PC-3 (cell line): ENCODE measurements around the gene FEV. TPM values are rescaled to one million over a fixed set of nuclear protein-coding genes. Genes with fewer than 3 reads are reported as not detected.

ENCODE experiments used
- ATAC-seq: fragments of 200-7000 bp; cut with Tn5 transposase; 2 replicates; pipeline ENCODE4 v1.9.1; 2020; ENCODE audit warnings: mild to moderate bottlenecking, moderate library complexity
- BruUV-seq: library from RNA; stranded (reverse); fragments of 400-500 nt; replicated peaks from 2 replicates; lab custom pipeline; 2021; lab: Mats Ljungman, UMichigan
- CTCF ChIA-PET: fragments of 300-600 bp; sonication (Branson Sonifier 250); formaldehyde crosslinking; loops from one replicate; lab custom pipeline; 2022; ENCODE audit warnings: antibody characterized with exemption; lab: Charles Lee
- POLR2A ChIA-PET: fragments of 300-600 bp; sonication (Branson Sonifier 250); formaldehyde crosslinking; loops from one replicate; lab custom pipeline; 2022; ENCODE audit warnings: antibody characterized with exemption; ENCODE audit not compliant: unreplicated experiment; lab: Charles Lee
- DNase-seq: peaks from one replicate; pipeline ENCODE4 v3.0.0-alpha.2; 2015
- H2AFZ ChIP-seq: fragments of 300-600 bp; sonication (generic); 2 replicates; pipeline ENCODE4 v1.6.0; 2016; ENCODE audit warnings: antibody characterized with exemption, low read length
- H3F3A ChIP-seq: fragments of 300-600 bp; sonication (generic); one replicate; pipeline ENCODE4 v1.6.0; 2017; ENCODE audit warnings: antibody characterized with exemption, low read length, control low read depth, mild to moderate bottlenecking; ENCODE audit not compliant: unreplicated experiment
- H3K27ac ChIP-seq: fragments of 300-600 bp; sonication (generic); 2 replicates; pipeline ENCODE4 v1.5.1; 2016; ENCODE audit warnings: mild to moderate bottlenecking, low read length
- H3K27me3 ChIP-seq: fragments of 300-600 bp; sonication (generic); 2 replicates; pipeline ENCODE4 v1.6.1; 2016; ENCODE audit warnings: low read length, mixed read lengths
- H3K36me3 ChIP-seq: fragments of 300-600 bp; sonication (generic); 2 replicates; pipeline ENCODE4 v1.6.1; 2016; ENCODE audit warnings: low read depth, mixed run types, low read length, mixed read lengths
- H3K4me1 ChIP-seq: fragments of 300-600 bp; sonication (generic); 2 replicates; pipeline ENCODE4 v1.5.1; 2016; ENCODE audit warnings: low read length; ENCODE audit not compliant: insufficient read depth
- H3K4me2 ChIP-seq: fragments of 300-600 bp; sonication (generic); 2 replicates; pipeline ENCODE4 v1.6.0; 2016; ENCODE audit warnings: low read length
- H3K4me3 ChIP-seq: fragments of 300-600 bp; sonication (generic); 2 replicates; pipeline ENCODE4 v1.5.1; 2016; ENCODE audit warnings: mild to moderate bottlenecking, low read length, mixed read lengths
- H3K79me2 ChIP-seq: fragments of 300-600 bp; sonication (generic); 2 replicates; pipeline ENCODE4 v1.6.1; 2017; ENCODE audit warnings: low read length, mixed read lengths
- H3K9ac ChIP-seq: fragments of 300-600 bp; sonication (generic); 2 replicates; pipeline ENCODE4 v1.6.0; 2016; ENCODE audit warnings: mild to moderate bottlenecking, low read length
- H3K9me2 ChIP-seq: fragments of 300-600 bp; sonication (generic); replicated peaks from 2 replicates; pipeline ENCODE4 v1.6.1; 2016; ENCODE audit warnings: mixed run types, low read length, mixed read lengths
- H3K9me3 ChIP-seq: fragments of 300-600 bp; sonication (generic); 2 replicates; pipeline ENCODE4 v1.6.1; 2016; ENCODE audit warnings: low read length, mixed read lengths
- H4K20me1 ChIP-seq: fragments of 300-600 bp; sonication (generic); 2 replicates; pipeline ENCODE4 v1.6.1; 2016; ENCODE audit warnings: low read length, mixed read lengths
- CTCF ChIP-seq: fragments of 300-600 bp; sonication (generic); conservative IDR thresholded peaks from 2 replicates; pipeline ENCODE4 v1.5.1; 2017; ENCODE audit warnings: antibody characterized with exemption, low read depth, mild to moderate bottlenecking, low read length
- EZH2 ChIP-seq: fragments of 300-600 bp; sonication (generic); IDR thresholded peaks from one replicate; pipeline ENCODE4 v1.6.1; 2017; ENCODE audit warnings: antibody characterized with exemption, mild to moderate bottlenecking, low read length; ENCODE audit not compliant: unreplicated experiment
- EZH2phosphoT487 ChIP-seq: fragments of 300-600 bp; sonication (generic); IDR thresholded peaks from 2 replicates; pipeline ENCODE4 v1.6.1; 2018; ENCODE audit warnings: mild to moderate bottlenecking, antibody characterized with exemption, low read length, borderline replicate concordance
- intact Hi-C: fragments of 100-400 bp; cut with micrococcal nuclease; formaldehyde crosslinking; loops from 2 replicates; pipeline ENCODE4 v1.9.0; 2023
- total RNA-seq: library from RNA; depleted of rRNA; stranded (reverse); fragments of >200 nt; gene quantifications from 2 replicates; pipeline ENCODE4 v1.2.3, GENCODE V29; 2014

The FEV gene
- total RNA-seq, 1 experiment from 2014 or later: 0.07 TPM

- Histone ChIP-seq H3K4me1 (no peaks in the 10 kb centered on the region), H3K9me3 (no peaks in the 10 kb centered on the region), H3K4me2 (no peak overlapping the region), H3K9ac (no peak overlapping the region), H4K20me1 (no peaks in the 10 kb centered on the region), H3K27ac (no peak overlapping the region), H3K4me3 (no peak overlapping the region), H3K27me3 (no peaks in the 10 kb centered on the region), H3F3A (no peaks in the 10 kb centered on the region), H2AFZ (no peak overlapping the region), H3K36me3 (no peaks in the 10 kb centered on the region), H3K79me2 (no peaks in the 10 kb centered on the region), H3K9me2 (no peaks in the 10 kb centered on the region)
- intact Hi-C loops: no loop called here
- DNase-seq (no peak), ATAC-seq (no peak)
- TF ChIP-seq EZH2 (no peak), EZH2phosphoT487 (no peak), CTCF (no peak)
- POLR2A ChIA-PET: no interaction called here
- BruUV-seq: no TSS peak
- CTCF ChIA-PET: interaction anchor here (1.0 kb wide), 1 partner anchor 9 kb away, joined by 3 read pairs; no protein-coding TSS in a partner anchor
These were observed 32.4 kb upstream of the FEV start for GRCh38 chr2:219017201-219017931.

GRCh38 chr2:219016721-219017120 lies 31.7 kb upstream of the FEV start:
- intact Hi-C loops: no loop called here
- no peak overlapping the region for H3K4me2 ChIP-seq
- ATAC-seq (no peak), DNase-seq (no peak)
- H3K4me1 ChIP-seq: no peaks in the 10 kb centered on the region
- H3K9me2 ChIP-seq: no peaks in the 10 kb centered on the region
- H3K27me3 ChIP-seq: no peaks in the 10 kb centered on the region
- POLR2A ChIA-PET: no interaction called here
- no peaks in the 10 kb centered on the region for H4K20me1 ChIP-seq
- TF ChIP-seq EZH2: no peak
- TF ChIP-seq CTCF: no peak
- TF ChIP-seq EZH2phosphoT487: no peak
- CTCF ChIA-PET: no interaction called here
- BruUV-seq: no TSS peak
- H3K9me3 ChIP-seq: no peaks in the 10 kb centered on the region
- no peak overlapping the region for H3K4me3 ChIP-seq
- no peak overlapping the region for H3K27ac ChIP-seq
- no peak overlapping the region for H2AFZ ChIP-seq
- H3F3A ChIP-seq: no peaks in the 10 kb centered on the region
- H3K36me3 ChIP-seq: no peaks in the 10 kb centered on the region
- no peaks in the 10 kb centered on the region for H3K79me2 ChIP-seq
- no peak overlapping the region for H3K9ac ChIP-seq

GRCh38 chr2:219010873-219011272 lies 25.9 kb upstream of the FEV start:
- H3K4me3 ChIP-seq: no peak overlapping the region
- intact Hi-C loops: no loop called here
- H4K20me1 ChIP-seq: no peaks in the 10 kb centered on the region
- H3K4me1 ChIP-seq: no peaks in the 10 kb centered on the region
- BruUV-seq: no TSS peak
- POLR2A ChIA-PET: interaction anchor here (0.6 kb wide), 1 partner anchor 8 kb away, joined by 6 read pairs; no protein-coding TSS in a partner anchor
- H3K27me3 ChIP-seq: no peaks in the 10 kb centered on the region
- no peak for ATAC-seq
- DNase-seq: no peak
- H3K9ac ChIP-seq: no peak overlapping the region
- TF ChIP-seq CTCF: no peak
- no peak for TF ChIP-seq EZH2phosphoT487
- TF ChIP-seq EZH2: no peak
- no peak overlapping the region for H2AFZ ChIP-seq
- H3F3A ChIP-seq: no peaks in the 10 kb centered on the region
- H3K4me2 ChIP-seq: no peak overlapping the region
- no peak overlapping the region for H3K27ac ChIP-seq
- no peaks in the 10 kb centered on the region for H3K9me3 ChIP-seq
- H3K9me2 ChIP-seq: no peaks in the 10 kb centered on the region
- H3K36me3 ChIP-seq: no peaks in the 10 kb centered on the region
- CTCF ChIA-PET: no interaction called here
- no peaks in the 10 kb centered on the region for H3K79me2 ChIP-seq
